ENCODE data around the gene TYMS.

TYMS gene

DNA sequence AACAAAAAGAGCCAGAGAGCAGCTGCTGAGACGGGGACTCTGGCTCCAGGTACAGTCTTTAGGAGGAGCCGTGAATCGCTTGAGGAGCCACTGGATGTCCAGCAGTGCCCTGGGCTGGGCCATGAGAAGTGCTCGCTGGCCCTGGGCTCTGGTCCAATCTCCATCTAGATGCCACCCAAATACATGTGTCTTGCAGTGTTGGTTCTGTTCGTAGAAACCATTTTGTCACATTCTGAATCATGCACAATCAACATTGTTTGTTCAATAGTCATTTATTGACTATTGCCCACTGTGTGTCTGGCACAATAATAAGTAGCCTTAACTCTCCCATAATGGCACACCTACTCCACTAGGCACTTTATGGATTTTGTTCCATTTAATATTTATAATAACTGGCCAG, 26.1 kb downstream of the TYMS start:
- TF ChIP-seq, protein P1, sequence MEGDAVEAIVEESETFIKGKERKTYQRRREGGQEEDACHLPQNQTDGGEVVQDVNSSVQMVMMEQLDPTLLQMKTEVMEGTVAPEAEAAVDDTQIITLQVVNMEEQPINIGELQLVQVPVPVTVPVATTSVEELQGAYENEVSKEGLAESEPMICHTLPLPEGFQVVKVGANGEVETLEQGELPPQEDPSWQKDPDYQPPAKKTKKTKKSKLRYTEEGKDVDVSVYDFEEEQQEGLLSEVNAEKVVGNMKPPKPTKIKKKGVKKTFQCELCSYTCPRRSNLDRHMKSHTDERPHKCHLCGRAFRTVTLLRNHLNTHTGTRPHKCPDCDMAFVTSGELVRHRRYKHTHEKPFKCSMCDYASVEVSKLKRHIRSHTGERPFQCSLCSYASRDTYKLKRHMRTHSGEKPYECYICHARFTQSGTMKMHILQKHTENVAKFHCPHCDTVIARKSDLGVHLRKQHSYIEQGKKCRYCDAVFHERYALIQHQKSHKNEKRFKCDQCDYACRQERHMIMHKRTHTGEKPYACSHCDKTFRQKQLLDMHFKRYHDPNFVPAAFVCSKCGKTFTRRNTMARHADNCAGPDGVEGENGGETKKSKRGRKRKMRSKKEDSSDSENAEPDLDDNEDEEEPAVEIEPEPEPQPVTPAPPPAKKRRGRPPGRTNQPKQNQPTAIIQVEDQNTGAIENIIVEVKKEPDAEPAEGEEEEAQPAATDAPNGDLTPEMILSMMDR (IDR thresholded peaks at IDR 0.05; ENCODE audit: low read depth, low read length, missing control alignments), result no peak
- H3K4me3 ChIP-seq (ENCODE audit: low read depth, low read length), result no peak overlapping the region
- no peaks in the 10 kb centered on the region for H3K27me3 ChIP-seq (replicated peaks)
- DNase-seq, result no peak
- peaks cover 5% of the 10 kb centered on the region for H3K36me3 ChIP-seq (replicated peaks)
- no peak overlapping the region for H3K27ac ChIP-seq
- in situ Hi-C loops (cut with HindIII; ENCODE audit: low pct_ligation_motif_present, low sequenced_read_pairs), result no loop called here

DNA sequence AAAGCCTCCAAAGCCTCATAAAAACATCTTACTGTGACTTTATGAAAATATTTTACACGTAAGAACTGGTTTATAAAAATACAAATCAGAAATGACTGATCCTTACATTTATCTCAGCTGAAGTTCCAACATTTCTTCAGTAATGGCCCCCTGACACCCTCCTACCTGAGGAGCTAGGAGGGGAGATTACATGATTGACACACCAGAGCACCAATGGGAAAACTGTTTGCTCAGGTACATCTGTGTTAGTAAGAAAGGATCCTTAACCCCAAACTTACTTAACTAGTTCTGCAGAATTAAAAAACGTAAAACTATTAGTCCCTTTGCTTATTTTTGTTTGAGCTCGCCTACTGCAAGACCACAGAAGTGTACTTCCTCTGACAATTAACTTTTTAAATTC, 28.0 kb downstream of the TYMS start:
- Histone ChIP-seq H3K36me3 (replicated peaks) (peaks cover 8% of the 10 kb centered on the region), H3K27ac (no peak overlapping the region)
- TF ChIP-seq, protein P1 (IDR thresholded peaks at IDR 0.05; ENCODE audit: low read depth, low read length, missing control alignments), result no peak

DNA sequence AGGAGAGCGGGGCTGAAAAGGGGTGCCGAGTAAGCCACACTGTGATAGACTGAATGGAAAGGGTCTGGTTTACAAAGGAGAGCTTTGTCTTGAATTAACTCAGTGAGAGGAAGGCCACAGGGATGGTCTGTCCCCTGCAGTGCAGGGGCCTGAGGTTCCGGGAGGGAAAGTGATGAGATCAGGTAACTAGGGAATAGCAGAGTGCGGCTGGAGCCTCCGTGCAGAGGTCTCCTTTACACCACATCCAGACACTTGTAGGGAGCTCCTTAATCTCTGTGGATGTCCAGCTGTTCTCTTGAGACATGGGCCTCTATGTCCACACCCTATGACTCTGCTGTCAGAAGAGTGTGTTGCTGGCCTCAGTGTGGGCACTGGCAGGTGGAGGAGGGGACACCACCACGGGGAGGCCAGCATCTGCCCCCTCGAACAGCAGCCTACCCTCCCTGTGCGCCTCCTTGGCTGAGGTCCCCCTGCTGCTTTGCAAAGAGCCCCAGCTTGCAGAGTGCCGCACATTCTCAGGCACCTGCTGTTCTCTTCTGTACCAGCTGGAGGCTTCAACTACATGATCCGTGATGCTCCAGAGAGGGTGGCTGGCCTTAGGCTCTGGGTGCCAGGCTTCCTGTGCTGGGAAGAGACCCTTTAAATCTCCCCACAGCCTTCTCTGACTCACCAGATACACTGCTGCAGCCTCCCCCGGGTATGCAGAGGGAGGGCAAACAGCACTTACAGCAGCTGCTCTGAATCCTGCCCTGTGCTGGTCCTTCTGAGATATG, 29.1 kb downstream of the TYMS start:
- Histone ChIP-seq H3K27me3 (replicated peaks) (no peaks in the 10 kb centered on the region), H3K4me3 (ENCODE audit: low read depth, low read length) (no peak overlapping the region), H3K36me3 (replicated peaks) (peaks cover 8% of the 10 kb centered on the region), H3K27ac (no peak overlapping the region)
- no peak for DNase-seq
- TF ChIP-seq, protein P1 (IDR thresholded peaks at IDR 0.05; ENCODE audit: low read depth, low read length, missing control alignments), result peak; percentile 21
- in situ Hi-C loops (cut with HindIII; ENCODE audit: low pct_ligation_motif_present, low sequenced_read_pairs), result no loop called here

More for the DNA sequence above, 28.0 kb downstream of the TYMS start:
- DNase-seq, result no peak
- Histone ChIP-seq H3K4me3 (ENCODE audit: low read depth, low read length) (no peak overlapping the region), H3K27me3 (replicated peaks) (no peaks in the 10 kb centered on the region)
- in situ Hi-C loops (cut with HindIII; ENCODE audit: low pct_ligation_motif_present, low sequenced_read_pairs), result no loop called here

DNA sequence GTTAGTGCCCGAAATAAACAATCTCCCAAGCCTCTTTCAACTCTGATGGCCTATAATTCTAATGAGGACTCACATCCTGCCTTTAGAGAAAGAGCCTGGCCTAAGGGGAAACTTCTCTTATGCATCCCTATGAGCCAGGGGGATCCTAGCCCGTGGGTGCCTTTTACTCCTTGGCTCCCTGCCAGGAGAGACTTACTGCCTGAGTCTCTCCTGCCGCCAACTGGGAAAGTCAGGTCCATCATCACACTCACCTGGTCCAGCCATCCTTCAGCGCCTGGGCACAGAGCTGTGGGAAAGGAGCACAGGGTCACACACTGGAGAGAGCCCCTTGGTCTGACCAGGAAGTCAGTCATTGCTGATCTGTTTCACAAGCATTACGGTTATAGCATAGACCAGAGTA, 30.9 kb downstream of the TYMS start:
- Histone ChIP-seq H3K27me3 (replicated peaks) (no peaks in the 10 kb centered on the region), H3K27ac (no peak overlapping the region), H3K4me3 (ENCODE audit: low read depth, low read length) (no peak overlapping the region), H3K36me3 (replicated peaks) (peaks cover 3% of the 10 kb centered on the region)
- in situ Hi-C loops (cut with HindIII; ENCODE audit: low pct_ligation_motif_present, low sequenced_read_pairs), result no loop called here
- no peak for DNase-seq
- TF ChIP-seq, protein P1 (IDR thresholded peaks at IDR 0.05; ENCODE audit: low read depth, low read length, missing control alignments), result no peak

DNA sequence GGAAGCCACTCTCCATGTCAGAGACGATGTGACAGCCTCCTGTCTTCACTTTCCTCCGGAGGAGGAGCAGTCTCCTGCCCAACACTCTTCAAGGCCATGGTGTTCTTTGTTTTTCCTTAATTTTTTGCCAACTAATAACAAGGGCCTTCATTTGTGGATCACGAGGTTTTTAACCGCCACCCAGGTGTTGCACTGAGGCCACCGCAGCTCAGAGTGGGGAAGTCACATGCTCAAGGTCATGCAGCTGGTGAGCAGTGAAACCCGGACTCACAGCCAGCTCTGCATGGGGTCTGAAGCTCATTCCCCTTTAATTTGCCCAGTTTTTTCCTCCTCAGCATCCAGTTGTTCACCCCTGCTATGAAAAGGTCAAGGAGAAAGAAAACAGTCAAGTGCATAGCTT, 35.4 kb downstream of the TYMS start:
- no peak for DNase-seq
- no peak overlapping the region for H3K27ac ChIP-seq
- TF ChIP-seq, protein P1 (IDR thresholded peaks at IDR 0.05; ENCODE audit: low read depth, low read length, missing control alignments), result no peak
- in situ Hi-C loops (cut with HindIII; ENCODE audit: low pct_ligation_motif_present, low sequenced_read_pairs), result no loop called here
- peaks cover 5% of the 10 kb centered on the region for H3K36me3 ChIP-seq (replicated peaks)
- no peaks in the 10 kb centered on the region for H3K27me3 ChIP-seq (replicated peaks)
- no peak overlapping the region for H3K4me3 ChIP-seq (ENCODE audit: low read depth, low read length)

Measured in brain microvascular endothelial cell (primary cell).